GM19324 (cell line): ENCODE results near the gene CELF2.
A peak's percentile ranks its signal among the peaks of the same experiment; 100 is the strongest.

Experiments used
- ATAC-seq: cut with Tn5 transposase; IDR thresholded peaks from one replicate; pipeline ENCODE4 v1.9.1; 2021; ENCODE audit warnings: mild to moderate bottlenecking, moderate library complexity; ENCODE audit not compliant: unreplicated experiment, low FRiP score

Gene CELF2

DNA sequence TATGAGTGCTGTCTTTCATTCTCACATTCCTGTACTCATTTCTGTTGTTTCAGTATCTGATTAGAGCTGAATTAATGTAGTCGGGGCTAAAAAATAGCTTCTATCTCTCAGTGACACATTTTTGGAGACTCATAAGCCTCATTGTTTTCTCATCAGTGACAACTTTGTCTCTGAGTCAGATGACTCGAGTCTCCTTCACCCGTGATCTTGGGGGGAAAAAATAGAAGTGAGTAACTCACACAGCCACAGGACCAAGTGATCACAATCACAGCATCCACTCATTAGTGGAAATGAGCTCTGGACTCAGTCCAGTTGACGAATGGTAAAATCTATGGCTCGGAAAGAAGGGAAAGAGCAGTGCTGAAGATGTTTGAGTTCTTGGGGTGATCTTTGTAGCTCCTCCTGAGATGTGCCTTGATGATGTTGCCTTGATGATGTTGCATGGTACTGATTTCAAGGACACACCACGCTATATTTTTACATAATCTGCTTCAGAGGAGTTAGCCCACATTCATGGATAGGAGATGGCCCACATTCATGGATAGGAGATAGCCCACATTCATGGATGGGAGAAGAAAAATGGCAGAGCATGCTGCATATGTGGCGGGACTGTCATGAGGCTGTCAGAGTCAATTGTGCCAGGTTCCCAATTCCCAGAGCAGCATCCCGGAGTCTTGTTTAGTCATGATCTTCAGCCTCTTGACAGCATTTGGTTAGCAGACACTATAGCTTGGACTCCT, 214.7 kb downstream of the CELF2 start:
- no peak for ATAC-seq

DNA sequence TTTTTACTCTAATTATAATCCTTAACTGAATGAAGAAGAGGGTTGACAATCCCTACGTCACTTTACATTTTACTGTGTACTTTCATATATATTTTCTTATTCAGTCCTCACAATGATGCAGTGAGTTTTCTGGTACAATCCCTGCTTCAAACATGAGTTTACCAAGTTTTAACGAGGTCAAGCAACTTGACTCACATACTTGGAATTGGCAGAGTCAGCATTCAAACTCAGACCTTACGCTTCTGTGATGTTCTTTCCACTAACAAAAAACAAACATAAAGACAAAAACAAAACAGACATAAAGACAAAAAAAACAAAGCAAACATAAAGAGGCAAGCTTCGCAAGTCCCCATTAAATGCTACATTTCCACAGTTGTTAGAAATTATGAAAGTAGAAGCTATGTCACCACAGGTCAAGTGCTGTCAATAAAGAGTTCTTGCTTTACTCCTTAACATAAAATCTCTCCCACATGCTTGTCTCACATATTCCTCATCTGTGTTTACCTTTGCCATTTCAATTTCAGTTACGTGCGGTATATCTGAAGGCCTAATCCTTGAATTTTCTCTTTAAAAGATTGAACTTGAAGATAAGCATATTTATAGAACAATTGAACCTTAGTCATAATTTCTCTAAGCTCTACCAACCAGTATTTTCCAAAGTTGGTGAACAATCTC, 217.3 kb downstream of the CELF2 start:
- ATAC-seq, result no peak

DNA sequence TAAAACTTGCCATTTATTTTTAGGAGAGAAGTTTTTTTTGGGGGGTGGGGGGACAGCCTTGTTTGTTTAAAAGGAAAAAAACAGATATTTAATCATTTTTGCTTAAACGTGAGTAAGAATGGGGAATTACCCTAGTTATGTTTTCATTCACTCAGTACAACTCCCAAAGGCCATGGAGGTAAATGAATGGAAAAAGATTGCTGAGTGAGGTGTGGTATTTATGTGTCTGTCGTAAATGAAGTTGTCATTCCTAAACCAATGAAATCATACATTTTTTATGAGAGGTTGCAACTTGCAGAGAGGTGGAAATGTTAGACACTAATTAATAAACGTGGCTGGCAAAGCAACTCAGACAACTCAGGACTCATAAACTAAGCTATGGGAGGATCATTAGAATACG, 218.1 kb downstream of the CELF2 start:
- ATAC-seq, result no peak

- peak; percentile 72 for ATAC-seq
These were observed 218.6 kb downstream of the CELF2 start for GRCh38 chr10:11236234-11236633.

DNA sequence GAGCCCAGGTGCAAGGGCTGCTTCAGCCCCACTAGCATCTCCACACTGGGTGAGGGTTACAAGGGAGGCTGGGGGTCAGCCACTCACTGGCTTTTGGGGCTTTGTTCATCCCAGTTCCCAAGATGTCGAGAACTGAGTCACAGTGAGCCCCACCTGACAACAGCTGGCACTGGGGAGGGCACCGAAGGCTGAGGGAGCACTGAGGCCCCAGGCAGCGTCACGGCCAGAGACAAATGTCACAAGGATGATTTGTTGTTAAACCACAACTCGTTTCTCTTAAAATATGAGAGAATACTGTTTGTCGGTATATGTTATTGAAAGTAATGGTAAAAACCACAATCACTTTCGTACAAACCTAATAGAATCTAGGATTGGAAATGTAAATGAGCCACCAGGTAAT, 219.9 kb downstream of the CELF2 start:
- no peak for ATAC-seq

GRCh38 chr10:11238893-11239292, 221.2 kb downstream of the CELF2 start:
- ATAC-seq, result no peak

DNA sequence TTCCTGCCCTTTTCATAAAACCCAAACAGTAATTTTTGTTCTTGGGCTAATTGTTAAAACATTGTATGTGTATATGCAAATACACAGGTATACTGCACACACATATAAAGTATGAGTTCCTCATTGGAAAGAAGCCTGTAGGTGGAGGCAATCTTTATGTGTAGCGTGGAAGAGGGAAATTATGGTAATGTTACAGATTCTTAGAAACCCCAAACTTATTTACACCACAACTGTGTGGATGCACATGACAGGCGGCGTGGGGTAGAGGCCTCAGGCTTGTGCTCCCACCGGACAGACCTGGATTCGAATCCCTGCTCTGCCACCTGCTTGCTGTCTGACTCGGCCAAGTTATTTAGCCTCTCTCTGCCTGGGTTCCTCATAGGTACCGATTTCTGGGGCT, 223.0 kb downstream of the CELF2 start:
- ATAC-seq, result no peak

DNA sequence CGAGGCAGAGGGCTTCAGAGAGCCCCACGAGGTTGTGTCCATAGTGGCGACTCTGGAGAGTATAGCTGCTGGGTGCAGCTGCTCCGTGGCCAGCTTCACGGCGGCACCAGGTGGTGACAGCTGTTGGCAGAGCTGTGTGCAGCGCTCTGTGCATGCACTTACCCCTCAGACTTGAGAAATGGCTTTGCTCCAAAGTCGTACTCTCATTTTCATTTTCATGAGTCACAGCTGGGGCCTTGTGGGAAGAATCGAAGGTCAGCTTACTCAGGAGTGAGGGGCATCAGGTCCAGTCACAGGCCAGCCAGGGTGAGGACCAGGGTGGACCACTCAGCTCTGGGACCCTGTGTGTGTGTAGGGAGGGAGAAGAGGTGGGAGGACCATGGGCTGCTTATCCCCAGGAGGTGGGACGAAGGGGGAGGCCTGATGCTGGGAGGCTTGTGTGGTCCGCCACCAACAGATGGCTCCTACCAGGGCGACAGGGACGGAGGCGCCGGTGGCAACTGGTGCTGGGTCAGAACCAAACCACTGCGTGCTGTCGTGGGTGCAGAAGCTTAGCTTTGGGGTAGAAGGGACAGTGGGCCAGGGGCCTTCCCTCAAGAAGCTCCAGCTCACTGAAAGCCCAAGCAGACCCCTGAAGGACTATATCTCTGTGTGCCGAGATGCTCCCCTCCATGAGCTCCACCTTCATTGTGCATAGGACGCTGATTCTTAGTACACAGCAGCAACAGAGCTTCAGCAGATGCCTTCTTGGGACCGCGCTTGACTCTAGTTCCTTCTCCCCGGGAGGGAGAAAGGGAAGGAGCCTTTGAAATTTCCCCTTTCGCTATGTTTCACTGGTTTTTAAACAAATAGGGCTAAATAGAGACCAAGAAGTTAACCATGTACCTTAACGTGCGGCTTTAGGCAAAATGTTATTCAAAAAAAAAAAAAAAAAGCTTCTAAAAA, 225.0 kb downstream of the CELF2 start:
- peak; percentile 74 for ATAC-seq

DNA sequence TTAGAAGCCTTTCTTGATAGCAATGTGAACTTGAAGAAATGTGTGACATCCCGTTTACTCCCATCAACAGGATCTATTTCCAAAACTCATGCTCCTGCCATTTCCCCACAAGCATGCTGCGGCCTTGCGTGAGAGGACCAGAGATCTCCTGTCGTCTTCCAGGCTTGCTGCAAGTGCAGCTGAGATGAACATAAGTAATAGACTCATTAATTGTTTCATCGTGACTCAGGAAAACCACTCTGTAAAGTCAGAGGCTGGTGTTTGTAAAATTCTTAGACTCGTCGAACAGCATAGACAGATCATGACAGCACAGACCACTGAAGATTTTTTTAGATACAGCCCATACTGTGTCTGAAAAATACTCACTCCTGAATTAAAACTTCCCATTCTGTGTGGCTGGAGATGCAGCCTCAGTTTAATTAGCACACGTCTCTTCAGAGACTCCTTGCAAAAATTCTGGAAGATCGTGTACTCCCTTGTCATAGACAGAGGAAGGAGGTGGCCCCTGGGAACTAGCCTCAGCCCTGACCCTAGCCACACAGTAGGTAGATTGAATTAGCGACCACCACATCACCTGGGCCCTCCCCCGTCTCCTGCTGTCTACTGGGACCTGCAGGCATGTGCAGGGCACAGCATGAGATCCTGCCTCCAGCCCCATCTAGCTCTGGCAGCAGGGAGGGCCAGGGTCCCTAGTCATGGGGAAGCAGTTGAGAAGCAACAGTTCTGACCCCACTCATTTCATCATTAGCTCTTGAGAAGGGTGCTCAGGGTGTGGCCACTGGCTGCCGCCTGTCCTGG, 226.0 kb downstream of the CELF2 start:
- no peak for ATAC-seq

- ATAC-seq, result no peak
These were observed 227.4 kb downstream of the CELF2 start for GRCh38 chr10:11245095-11245479.

DNA sequence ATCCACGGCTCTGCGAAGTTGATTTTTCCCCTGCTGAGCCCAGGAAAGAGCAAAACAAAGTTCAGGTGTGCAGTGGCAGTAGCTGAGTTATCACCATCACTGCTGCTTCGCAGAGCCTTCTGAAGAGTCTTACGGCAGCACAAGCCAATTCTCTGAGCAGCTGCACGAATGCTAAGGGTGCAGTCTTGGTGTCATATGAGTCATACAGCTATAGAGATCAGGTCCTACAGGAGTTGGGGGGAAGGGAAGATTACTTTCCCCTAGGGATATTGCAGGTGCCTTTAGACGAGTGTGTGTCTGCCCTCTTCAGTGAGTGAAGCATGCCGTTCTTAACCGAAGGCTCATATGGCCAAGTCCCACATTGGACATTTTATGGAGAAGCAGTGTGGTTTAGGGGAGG, 227.8 kb downstream of the CELF2 start:
- no peak for ATAC-seq

DNA sequence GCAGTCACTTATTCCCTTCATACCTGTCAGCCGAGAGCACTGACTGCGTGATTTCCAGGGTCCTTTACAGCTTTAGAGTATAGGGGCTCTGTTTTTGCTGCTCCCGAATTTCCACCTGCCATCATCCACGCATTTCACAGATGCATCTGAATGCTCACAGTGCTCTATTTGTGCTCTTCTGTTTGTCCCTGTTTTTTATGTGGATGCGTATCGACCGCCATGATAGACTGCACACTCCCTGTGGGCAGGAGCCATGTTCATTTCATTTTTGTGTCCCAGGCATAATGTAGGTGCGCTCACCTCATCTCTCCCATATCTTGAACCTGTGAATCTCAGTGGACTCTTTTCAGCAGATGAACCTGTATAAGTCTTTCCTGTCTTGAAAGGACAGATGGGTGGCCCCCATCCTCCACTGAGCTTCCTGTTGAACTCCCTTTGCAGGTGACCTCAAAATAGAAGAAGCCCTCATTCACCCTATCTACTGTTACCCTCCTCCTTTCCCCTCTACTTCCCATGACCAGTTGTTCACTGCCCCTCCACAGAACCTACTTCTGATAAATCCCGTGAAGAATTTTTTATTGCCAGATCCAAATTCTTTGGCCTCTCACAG, 228.4 kb downstream of the CELF2 start:
- ATAC-seq, result no peak

DNA sequence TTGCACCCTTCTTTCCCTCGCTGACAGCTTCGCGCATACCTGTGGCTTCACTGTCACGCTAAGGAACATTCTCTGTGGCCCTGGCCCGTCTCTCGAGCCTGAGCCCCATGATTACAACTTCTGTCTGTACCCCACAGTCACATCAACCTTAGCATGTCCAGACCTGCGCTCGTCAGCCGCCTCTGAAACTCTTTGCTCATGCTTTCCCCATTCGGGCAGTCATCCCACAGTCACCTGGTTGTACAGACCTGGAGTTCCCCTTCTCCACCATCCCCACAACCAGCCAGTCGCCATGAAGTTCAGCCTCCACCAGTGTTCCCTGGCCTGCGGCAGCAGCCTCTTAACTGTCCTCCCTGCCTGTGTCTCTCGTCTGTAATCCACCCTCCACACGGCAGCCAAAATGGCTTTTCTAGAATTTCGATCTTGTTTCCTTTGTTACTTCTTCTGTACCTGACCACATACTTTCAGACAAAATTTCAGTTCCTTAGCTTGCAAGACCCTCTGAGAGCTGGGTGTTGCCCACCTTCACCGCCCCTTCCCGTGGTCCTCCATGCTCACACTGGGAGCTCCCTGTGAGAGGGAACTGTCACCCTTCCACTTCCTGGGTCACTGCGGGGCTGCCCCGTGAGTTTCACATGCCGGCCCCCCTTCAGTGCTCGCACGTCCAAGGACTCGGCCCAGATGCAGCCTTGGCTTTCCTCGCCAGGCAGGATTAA, 229.2 kb downstream of the CELF2 start:
- ATAC-seq, result no peak

DNA sequence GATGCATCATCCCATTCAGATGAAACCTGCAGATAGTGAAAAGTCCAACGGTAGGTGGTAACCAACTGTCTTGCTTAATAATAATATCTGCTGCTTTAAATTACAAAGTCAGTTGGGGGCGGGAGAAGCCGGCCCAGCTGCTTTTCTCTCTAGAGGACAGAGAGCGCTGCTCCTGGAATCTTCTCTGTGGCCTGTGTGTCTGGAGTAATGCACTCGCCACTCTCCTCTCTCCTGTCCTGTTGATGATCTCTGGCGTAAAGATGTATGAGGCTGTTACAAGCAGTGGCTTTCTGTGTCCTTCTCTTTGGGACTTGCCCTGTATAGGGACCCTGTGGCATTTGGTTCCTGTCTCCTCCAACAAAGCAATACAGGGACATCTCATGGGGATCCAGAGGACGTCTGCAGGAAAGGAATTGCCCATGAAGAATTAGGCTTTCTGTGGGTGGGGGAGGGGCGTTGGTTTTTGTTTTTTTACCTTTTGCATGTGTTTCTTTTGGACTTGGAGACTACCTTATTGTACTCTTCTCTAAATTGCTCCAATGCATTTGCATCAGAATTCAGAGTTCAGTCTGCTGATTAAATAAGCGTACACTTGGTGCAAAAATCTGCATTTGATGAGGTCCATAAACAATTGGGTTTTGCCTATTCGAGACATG, 231.6 kb downstream of the CELF2 start:
- ATAC-seq, result no peak

GRCh38 chr10:11249808-11250195, 232.1 kb downstream of the CELF2 start:
- ATAC-seq, result no peak

DNA sequence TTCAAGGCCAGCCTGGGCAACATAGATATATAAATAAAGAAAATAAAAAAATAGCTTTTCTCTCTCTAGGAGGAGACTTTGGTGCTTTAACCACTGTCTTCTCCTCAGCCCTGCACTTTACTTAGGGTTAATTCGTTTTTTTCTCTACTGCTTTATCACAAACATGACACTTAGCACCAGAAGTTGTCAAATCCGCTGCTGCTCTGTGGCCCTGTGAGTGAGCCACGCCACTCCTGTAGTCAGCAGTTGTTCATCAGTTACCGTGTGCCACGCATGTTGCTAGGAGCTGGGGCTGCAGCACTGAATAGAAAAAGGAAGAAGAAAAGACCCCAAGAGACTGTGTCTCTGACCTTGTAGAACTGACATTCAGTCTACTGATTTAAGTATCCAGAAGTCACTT, 232.6 kb downstream of the CELF2 start:
- no peak for ATAC-seq

GRCh38 chr10:11252887-11253286, 235.2 kb downstream of the CELF2 start:
- ATAC-seq, result no peak

- no peak for ATAC-seq
These were observed 235.8 kb downstream of the CELF2 start for GRCh38 chr10:11253385-11254002.
